ENCODE results near the gene NUP42. TPM values are rescaled to one million over a fixed set of nuclear protein-coding genes. Genes with fewer than 3 reads are reported as not detected.
A peak's percentile ranks its signal among the peaks of the same experiment; 100 is the strongest.

Gene NUP42
- total and polyA plus RNA-seq, 9 of the 15 experiments (the other 6 are each of a cell fraction or from before 2014, with no cell fraction given), result 41.8 to 86.4 (median 71.2) TPM

- TF ChIP-seq MED1 (CRISPR knock-in tag; IDR thresholded peaks at IDR 0.05; ENCODE audit: borderline replicate concordance), result no peak
- no peak for TF ChIP-seq SFPQ (IDR thresholded peaks at IDR 0.05; ENCODE audit: low read depth, low read length)
- no peak for TF ChIP-seq ZBTB34 (CRISPR knock-in tag; IDR thresholded peaks at IDR 0.05)
- peak; percentile 99 for TF ChIP-seq MAFG (tag; conservative IDR thresholded peaks at IDR 0.05)
- no peak for TF ChIP-seq BDP1 (IDR thresholded peaks at IDR 0.05; ENCODE audit: insufficient read depth, insufficient read length)
- no peak for TF ChIP-seq MGA (IDR thresholded peaks at IDR 0.05)
- TF ChIP-seq MCM2 (IDR thresholded peaks at IDR 0.05; ENCODE audit: low read depth), result no peak
- TF ChIP-seq SIX5 (IDR thresholded peaks at IDR 0.05; ENCODE audit: borderline replicate concordance in 1 of 2, insufficient read depth in 1 of 2, low read depth in 1 of 2, low read length in 2 of 2), result no peak
- TF ChIP-seq ZKSCAN1 (IDR thresholded peaks at IDR 0.05; ENCODE audit: low read depth, low read length), result no peak
- no peak for TF ChIP-seq PHB (CRISPR knock-in tag; IDR thresholded peaks at IDR 0.05)
- TF ChIP-seq ZNF445 (CRISPR knock-in tag; IDR thresholded peaks at IDR 0.05; ENCODE audit: low read depth), result no peak
- no peak for TF ChIP-seq BRD4 (IDR thresholded peaks at IDR 0.05)
- TF ChIP-seq CHCHD3 (CRISPR knock-in tag; IDR thresholded peaks at IDR 0.05), result no peak
These were observed 9.2 kb downstream of the NUP42 start (continued) for GRCh38 chr7:23191022-23191421.
